ENCODE measurements around the gene HACD2. TPM values are rescaled to one million over a fixed set of nuclear protein-coding genes. Genes with fewer than 3 reads are reported as not detected.

Gene HACD2
- polyA plus RNA-seq, 4 donors: 15.1 to 51.3 (median 22.7) TPM

GRCh38 chr3:123479891-123480290, 105.0 kb downstream of the HACD2 start:
- no peaks in the 10 kb centered on the region for H3K36me3 ChIP-seq (ENCODE audit: control insufficient read depth in 3 of 3, insufficient read depth in 2 of 3, low read depth in 1 of 3, low read length in 3 of 3)
- no peak for DNase-seq
- H3K27me3 ChIP-seq (ENCODE audit: control insufficient read depth in 3 of 3, insufficient read depth in 3 of 3, low read length in 3 of 3): no peaks in the 10 kb centered on the region
- peaks cover 0 to 4% (median 0%) of the 10 kb centered on the region in 3 donors for H3K4me1 ChIP-seq (ENCODE audit: control insufficient read depth in 3 of 3, insufficient read depth in 2 of 3, low read depth in 1 of 3, low read length in 2 of 3)
- 91 to 94% (median 92%) methylated on average over 10 of the region's 10 CpGs for WGBS, 3 donors
- no peak overlapping the region for H3K4me3 ChIP-seq (ENCODE audit: low read depth in 1 of 3, low read length in 3 of 3)
- no peak for FAIRE-seq
- no peaks in the 10 kb centered on the region for H3K9me3 ChIP-seq (ENCODE audit: control insufficient read depth in 2 of 2, insufficient read depth in 1 of 2, low read depth in 1 of 2, low read length in 1 of 2)
- H3K27ac ChIP-seq (ENCODE audit: low read depth in 1 of 3, low read length in 2 of 3): no peak overlapping the region

DNA sequence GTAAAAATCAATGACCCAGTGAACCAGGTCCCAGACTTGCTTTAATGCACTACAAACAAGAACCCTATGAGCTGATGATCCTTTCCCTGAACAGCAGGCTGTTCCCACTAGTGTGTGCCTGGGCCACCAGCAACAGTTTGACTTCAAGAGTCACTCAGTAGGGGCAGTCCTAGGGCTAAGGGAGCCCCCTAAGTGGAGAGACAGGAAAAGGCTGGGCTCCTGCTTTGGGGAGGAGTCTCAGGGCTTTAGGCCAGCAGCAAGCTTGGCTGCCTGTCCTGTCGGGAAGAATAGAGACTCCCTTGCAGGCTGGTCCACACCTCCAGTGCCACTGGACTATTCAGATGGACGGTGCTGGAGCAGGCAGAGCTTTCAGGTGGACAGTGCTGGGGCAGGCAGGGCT, 106.5 kb downstream of the HACD2 start:
- no peak overlapping the region for H3K4me3 ChIP-seq (ENCODE audit: low read depth in 1 of 3, low read length in 3 of 3)
- H3K27me3 ChIP-seq (ENCODE audit: control insufficient read depth in 3 of 3, insufficient read depth in 3 of 3, low read length in 3 of 3): no peaks in the 10 kb centered on the region
- 42 to 47% (median 43%) methylated on average over 2 of the region's 2 CpGs for WGBS, 3 donors
- DNase-seq: no peak
- H3K9me3 ChIP-seq (ENCODE audit: control insufficient read depth in 2 of 2, insufficient read depth in 1 of 2, low read depth in 1 of 2, low read length in 1 of 2): no peaks in the 10 kb centered on the region
- H3K27ac ChIP-seq (ENCODE audit: low read depth in 1 of 3, low read length in 2 of 3): no peak overlapping the region
- FAIRE-seq: no peak
- no peaks in the 10 kb centered on the region for H3K36me3 ChIP-seq (ENCODE audit: control insufficient read depth in 3 of 3, insufficient read depth in 2 of 3, low read depth in 1 of 3, low read length in 3 of 3)
- H3K4me1 ChIP-seq (ENCODE audit: control insufficient read depth in 3 of 3, insufficient read depth in 2 of 3, low read depth in 1 of 3, low read length in 2 of 3): peaks cover 0 to 4% (median 0%) of the 10 kb centered on the region in 3 donors

DNA sequence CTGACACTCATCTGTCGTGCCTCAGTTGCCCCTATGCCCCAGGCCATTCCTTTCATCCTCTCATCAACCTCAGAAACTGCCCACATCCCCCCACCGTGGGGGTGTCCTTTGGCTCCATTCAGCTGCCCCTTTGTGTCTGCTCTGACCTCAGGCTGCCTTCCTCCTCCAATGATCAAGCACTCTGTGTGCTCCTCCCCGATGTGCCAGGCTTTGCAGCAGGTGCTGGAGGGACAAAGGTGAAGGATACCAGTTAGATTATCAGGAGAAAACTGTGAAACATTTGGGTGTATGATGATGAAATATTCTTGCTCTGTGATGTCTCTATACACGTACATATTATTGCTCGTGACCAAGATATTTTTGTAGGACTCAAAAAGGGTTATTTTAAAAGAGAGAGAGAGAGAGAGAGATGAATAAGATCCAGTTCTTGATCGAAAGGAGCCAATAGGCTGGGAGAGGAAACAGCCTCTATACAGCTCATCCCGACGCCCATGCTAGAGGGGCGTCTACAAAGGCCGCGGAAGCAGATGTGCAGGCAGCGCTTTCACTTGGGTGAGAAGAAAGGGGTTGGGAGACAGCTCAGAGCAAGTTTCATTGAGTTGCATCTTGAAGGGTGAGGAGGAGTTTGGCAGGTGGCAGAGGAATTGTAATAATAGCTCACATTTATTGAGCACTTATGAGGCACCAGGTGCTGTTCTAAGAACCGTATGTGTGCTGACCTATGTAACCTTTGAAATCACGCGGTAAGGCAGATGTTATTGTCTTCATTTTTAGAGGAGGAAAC, 107.7 kb downstream of the HACD2 start:
- Histone ChIP-seq H3K4me3 (ENCODE audit: low read depth in 1 of 3, low read length in 3 of 3) (no peak overlapping the region), H3K36me3 (ENCODE audit: control insufficient read depth in 3 of 3, insufficient read depth in 2 of 3, low read depth in 1 of 3, low read length in 3 of 3) (no peaks in the 10 kb centered on the region), H3K9me3 (ENCODE audit: control insufficient read depth in 2 of 2, insufficient read depth in 1 of 2, low read depth in 1 of 2, low read length in 1 of 2) (no peaks in the 10 kb centered on the region), H3K4me1 (ENCODE audit: control insufficient read depth in 3 of 3, insufficient read depth in 2 of 3, low read depth in 1 of 3, low read length in 2 of 3) (peaks cover 0 to 4% (median 0%) of the 10 kb centered on the region in 3 donors), H3K27me3 (ENCODE audit: control insufficient read depth in 3 of 3, insufficient read depth in 3 of 3, low read length in 3 of 3) (no peaks in the 10 kb centered on the region), H3K27ac (ENCODE audit: low read depth in 1 of 3, low read length in 2 of 3) (no peak overlapping the region)
- peak; percentile 27 to 29 for DNase-seq
- no peak for FAIRE-seq
- 28 to 64% (median 43%) methylated on average over 15 of the region's 15 CpGs for WGBS, 3 donors

- FAIRE-seq (no peak), DNase-seq (no peak)
- H3K4me3 ChIP-seq (ENCODE audit: low read depth in 1 of 3, low read length in 3 of 3): no peak overlapping the region
- no peak overlapping the region for H3K27ac ChIP-seq (ENCODE audit: low read depth in 1 of 3, low read length in 2 of 3)
- no peaks in the 10 kb centered on the region for H3K9me3 ChIP-seq (ENCODE audit: control insufficient read depth in 2 of 2, insufficient read depth in 1 of 2, low read depth in 1 of 2, low read length in 1 of 2)
- no peaks in the 10 kb centered on the region for H3K27me3 ChIP-seq (ENCODE audit: control insufficient read depth in 3 of 3, insufficient read depth in 3 of 3, low read length in 3 of 3)
- no peaks in the 10 kb centered on the region for H3K36me3 ChIP-seq (ENCODE audit: control insufficient read depth in 3 of 3, insufficient read depth in 2 of 3, low read depth in 1 of 3, low read length in 3 of 3)
- whole genome bisulfite sequencing, 3 donors: 83 to 86% (median 84%) methylated on average over 7 of the region's 7 CpGs
- peaks cover 0 to 4% (median 0%) of the 10 kb centered on the region in 3 donors for H3K4me1 ChIP-seq (ENCODE audit: control insufficient read depth in 3 of 3, insufficient read depth in 2 of 3, low read depth in 1 of 3, low read length in 2 of 3)
These were observed 109.1 kb downstream of the HACD2 start for GRCh38 chr3:123475786-123476185.

GRCh38 chr3:123471106-123471505, 113.7 kb downstream of the HACD2 start:
- Histone ChIP-seq H3K36me3 (ENCODE audit: control insufficient read depth in 3 of 3, insufficient read depth in 2 of 3, low read depth in 1 of 3, low read length in 3 of 3) (no peaks in the 10 kb centered on the region), H3K27ac (ENCODE audit: low read depth in 1 of 3, low read length in 2 of 3) (no peak overlapping the region), H3K27me3 (ENCODE audit: control insufficient read depth in 3 of 3, insufficient read depth in 3 of 3, low read length in 3 of 3) (no peaks in the 10 kb centered on the region), H3K9me3 (ENCODE audit: control insufficient read depth in 2 of 2, insufficient read depth in 1 of 2, low read depth in 1 of 2, low read length in 1 of 2) (no peaks in the 10 kb centered on the region), H3K4me1 (ENCODE audit: control insufficient read depth in 3 of 3, insufficient read depth in 2 of 3, low read depth in 1 of 3, low read length in 2 of 3) (no peaks in the 10 kb centered on the region), H3K4me3 (ENCODE audit: low read depth in 1 of 3, low read length in 3 of 3) (no peak overlapping the region)
- FAIRE-seq (no peak), DNase-seq (no peak)
- 93 to 95% (median 93%) methylated on average over 5 of the region's 5 CpGs for WGBS, 3 donors

DNA sequence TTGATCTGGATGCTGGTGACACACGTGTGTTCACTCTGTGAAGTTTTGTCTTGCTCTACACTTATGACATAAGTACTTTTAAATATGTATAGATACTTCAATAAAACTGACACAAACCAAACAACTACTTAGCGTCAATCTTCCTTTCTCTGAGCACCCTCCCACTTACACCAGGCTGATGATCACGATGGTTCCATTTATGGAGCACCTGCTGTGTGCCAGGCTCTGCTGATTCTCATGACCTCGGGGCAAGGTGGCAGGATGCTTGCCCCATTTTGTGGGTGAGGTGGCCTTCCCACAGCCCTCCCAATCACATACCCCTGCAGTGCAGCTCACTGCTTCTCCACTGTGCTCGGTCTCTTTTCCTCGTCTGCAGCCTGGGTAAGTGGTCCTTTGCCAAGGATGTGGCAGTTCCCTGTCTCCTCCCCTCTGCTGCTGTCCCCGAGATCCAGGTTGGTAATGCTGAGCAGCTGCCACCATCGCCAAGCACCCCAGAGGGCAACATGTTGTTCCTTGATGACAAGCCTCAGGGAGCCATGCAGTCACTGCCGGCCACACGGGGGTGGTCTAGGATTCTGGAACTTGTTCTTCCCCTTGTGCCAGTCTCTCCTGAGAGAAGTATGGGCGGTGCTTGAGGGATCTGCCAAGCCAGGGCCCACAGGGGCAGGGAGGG, 115.4 kb downstream of the HACD2 start:
- Histone ChIP-seq H3K27ac (ENCODE audit: low read depth in 1 of 3, low read length in 2 of 3) (no peak overlapping the region), H3K4me3 (ENCODE audit: low read depth in 1 of 3, low read length in 3 of 3) (no peak overlapping the region), H3K9me3 (ENCODE audit: control insufficient read depth in 2 of 2, insufficient read depth in 1 of 2, low read depth in 1 of 2, low read length in 1 of 2) (no peaks in the 10 kb centered on the region), H3K27me3 (ENCODE audit: control insufficient read depth in 3 of 3, insufficient read depth in 3 of 3, low read length in 3 of 3) (no peaks in the 10 kb centered on the region), H3K36me3 (ENCODE audit: control insufficient read depth in 3 of 3, insufficient read depth in 2 of 3, low read depth in 1 of 3, low read length in 3 of 3) (no peaks in the 10 kb centered on the region), H3K4me1 (ENCODE audit: control insufficient read depth in 3 of 3, insufficient read depth in 2 of 3, low read depth in 1 of 3, low read length in 2 of 3) (no peaks in the 10 kb centered on the region)
- 78 to 83% (median 80%) methylated on average over 9 to 11 of the region's 11 CpGs for WGBS, 3 donors
- no peak for FAIRE-seq
- no peak for DNase-seq

GRCh38 chr3:123467046-123467445, 117.8 kb downstream of the HACD2 start:
- peak in 1 of 2 donors; percentile 60 for DNase-seq
- no peak overlapping the region for H3K27ac ChIP-seq (ENCODE audit: low read depth in 1 of 3, low read length in 2 of 3)
- no peaks in the 10 kb centered on the region for H3K27me3 ChIP-seq (ENCODE audit: control insufficient read depth in 3 of 3, insufficient read depth in 3 of 3, low read length in 3 of 3)
- H3K4me3 ChIP-seq (ENCODE audit: low read depth in 1 of 3, low read length in 3 of 3): no peak overlapping the region
- no peaks in the 10 kb centered on the region for H3K9me3 ChIP-seq (ENCODE audit: control insufficient read depth in 2 of 2, insufficient read depth in 1 of 2, low read depth in 1 of 2, low read length in 1 of 2)
- 8 to 65% (median 19%) methylated on average over 5 of the region's 5 CpGs for WGBS, 3 donors
- no peak for FAIRE-seq
- no peaks in the 10 kb centered on the region for H3K36me3 ChIP-seq (ENCODE audit: control insufficient read depth in 3 of 3, insufficient read depth in 2 of 3, low read depth in 1 of 3, low read length in 3 of 3)
- H3K4me1 ChIP-seq (ENCODE audit: control insufficient read depth in 3 of 3, insufficient read depth in 2 of 3, low read depth in 1 of 3, low read length in 2 of 3): no peaks in the 10 kb centered on the region

DNA sequence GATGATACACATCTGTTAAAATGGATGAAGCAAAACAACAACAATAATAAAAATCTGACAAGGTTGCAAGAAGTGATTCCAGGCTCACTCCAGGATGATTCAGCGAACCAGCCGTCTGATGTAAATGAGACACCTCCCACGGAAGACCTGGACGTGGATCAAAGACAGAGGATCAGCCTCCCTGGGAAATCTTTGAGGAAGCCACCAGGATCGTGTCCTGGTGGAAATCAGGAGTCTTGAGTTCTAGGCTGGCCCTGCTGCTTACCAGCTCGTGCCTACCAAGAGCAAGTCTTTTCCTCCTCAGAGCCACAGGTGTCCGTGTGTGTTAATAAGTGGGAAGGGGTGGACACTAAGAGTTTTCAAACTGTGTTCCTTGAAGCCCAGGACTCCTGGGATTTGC, 120.6 kb downstream of the HACD2 start:
- H3K4me1 ChIP-seq (ENCODE audit: control insufficient read depth in 3 of 3, insufficient read depth in 2 of 3, low read depth in 1 of 3, low read length in 2 of 3): no peaks in the 10 kb centered on the region
- no peaks in the 10 kb centered on the region for H3K27me3 ChIP-seq (ENCODE audit: control insufficient read depth in 3 of 3, insufficient read depth in 3 of 3, low read length in 3 of 3)
- H3K9me3 ChIP-seq (ENCODE audit: control insufficient read depth in 2 of 2, insufficient read depth in 1 of 2, low read depth in 1 of 2, low read length in 1 of 2): no peaks in the 10 kb centered on the region
- no peak for FAIRE-seq
- no peak overlapping the region for H3K27ac ChIP-seq (ENCODE audit: low read depth in 1 of 3, low read length in 2 of 3)
- 59 to 78% (median 71%) methylated on average over 7 of the region's 7 CpGs for WGBS, 3 donors
- DNase-seq: no peak
- H3K4me3 ChIP-seq (ENCODE audit: low read depth in 1 of 3, low read length in 3 of 3): no peak overlapping the region
- no peaks in the 10 kb centered on the region for H3K36me3 ChIP-seq (ENCODE audit: control insufficient read depth in 3 of 3, insufficient read depth in 2 of 3, low read depth in 1 of 3, low read length in 3 of 3)

Measured in small intestine (tissue), 7 donors.